IMR-90 (cell line): ENCODE measurements around the gene PLA2G2F. TPM values are rescaled to one million over a fixed set of nuclear protein-coding genes. Genes with fewer than 3 reads are reported as not detected.

ENCODE experiments used
- ATAC-seq: fragments of 200-7000 bp; cut with Tn5 transposase; 2 replicates; pipeline ENCODE4 v1.9.1; 2020; ENCODE audit warnings: low read depth, mild to moderate bottlenecking, moderate library complexity
- BruUV-seq: library from RNA; stranded (reverse); fragments of 400-500 nt; replicated peaks from 2 replicates; lab custom pipeline; 2021; lab: Mats Ljungman, UMichigan
- CTCF ChIA-PET: fragments of 300-600 bp; formaldehyde crosslinking; extraction: SDS; loops from one replicate; lab custom pipeline; 2021; ENCODE audit warnings: antibody characterized with exemption; lab: Yijun Ruan, JAX
- POLR2A ChIA-PET: fragments of 300-600 bp; sonication (Branson Sonifier 250); formaldehyde crosslinking; loops from one replicate; lab custom pipeline; 2022; ENCODE audit warnings: antibody characterized with exemption; ENCODE audit not compliant: unreplicated experiment; lab: Charles Lee
- DNase-seq: peaks from one replicate; pipeline ENCODE4 v3.0.0; 2013
- H2AFZ ChIP-seq: replicated peaks from 2 replicates; pipeline ENCODE3; 2013; ENCODE audit warnings: low read length, mild to moderate bottlenecking; ENCODE audit not compliant: poor library complexity
- H2AK5ac ChIP-seq: 2 replicates; pipeline ENCODE4 v1.6.1; 2013; ENCODE audit warnings: low read depth, low read length, inconsistent platforms
- H2AK9ac ChIP-seq: replicated peaks from 2 replicates; pipeline ENCODE3; 2013; ENCODE audit warnings: mild to moderate bottlenecking, low read depth, low read length, moderate library complexity; ENCODE audit not compliant: poor library complexity
- H2BK120ac ChIP-seq: 2 replicates; pipeline ENCODE4 v1.6.1; 2013; ENCODE audit warnings: low read depth, low read length, inconsistent platforms
- H2BK15ac ChIP-seq: 3 replicates; pipeline ENCODE4 v1.6.1; 2013; ENCODE audit warnings: low read depth, low read length, inconsistent platforms
- H2BK20ac ChIP-seq: 2 replicates; pipeline ENCODE4 v1.6.1; 2013; ENCODE audit warnings: low read depth, mild to moderate bottlenecking, inconsistent platforms, low read length, moderate library complexity
- H2BK5ac ChIP-seq: 2 replicates; pipeline ENCODE4 v1.6.1; 2013; ENCODE audit warnings: mild to moderate bottlenecking, low read depth, low read length, inconsistent platforms; ENCODE audit not compliant: poor library complexity, severe bottlenecking
- H3K14ac ChIP-seq: replicated peaks from 2 replicates; pipeline ENCODE4 v1.6.1; 2013; ENCODE audit warnings: low read depth, low read length, inconsistent platforms
- H3K18ac ChIP-seq: 2 replicates; pipeline ENCODE4 v1.6.1; 2013; ENCODE audit warnings: low read depth, low read length, control low read depth
- H3K23ac ChIP-seq: 2 replicates; pipeline ENCODE4 v1.6.1; 2013; ENCODE audit warnings: low read depth, low read length, inconsistent platforms
- H3K27ac ChIP-seq: 2 replicates; pipeline ENCODE4 v1.5.1; 2013; ENCODE audit warnings: mild to moderate bottlenecking, control low read depth, low read length; ENCODE audit not compliant: insufficient read depth
- H3K27me3 ChIP-seq: 2 replicates; pipeline ENCODE4 v1.6.1; 2013; ENCODE audit warnings: low read length; ENCODE audit not compliant: control insufficient read depth, insufficient read depth
- H3K36me3 ChIP-seq: 2 replicates; pipeline ENCODE4 v1.6.1; 2013; ENCODE audit warnings: low read length, mixed read lengths; ENCODE audit not compliant: control insufficient read depth, insufficient read depth
- H3K4ac ChIP-seq: 2 replicates; pipeline ENCODE4 v1.6.1; 2013; ENCODE audit warnings: low read depth, low read length, inconsistent platforms
- H3K4me1 ChIP-seq: 2 replicates; pipeline ENCODE4 v1.6.1; 2013; ENCODE audit warnings: low read length, mixed read lengths; ENCODE audit not compliant: control insufficient read depth, insufficient read depth
- H3K4me2 ChIP-seq: 2 replicates; pipeline ENCODE4 v1.6.1; 2013; ENCODE audit warnings: low read depth, mild to moderate bottlenecking, control low read depth, low read length, moderate library complexity
- H3K4me3 ChIP-seq: 2 replicates; pipeline ENCODE4 v1.5.1; 2013; ENCODE audit warnings: low read depth, mild to moderate bottlenecking, control low read depth, low read length, moderate library complexity; ENCODE audit not compliant: insufficient read depth
- H3K56ac ChIP-seq: 2 replicates; pipeline ENCODE4 v1.6.1; 2013; ENCODE audit warnings: low read length, inconsistent platforms; ENCODE audit not compliant: insufficient read depth; ENCODE audit errors: extremely low read depth
- H3K79me1 ChIP-seq, 2 experiments: 2 replicates each; pipeline ENCODE4 v1.6.1; 2013; ENCODE audit warnings: low read length in 2 of 2, inconsistent platforms in 1 of 2, low read depth in 1 of 2
- H3K9ac ChIP-seq: 2 replicates; pipeline ENCODE4 v1.6.1; 2013; ENCODE audit warnings: low read depth, low read length, control low read depth
- H3K9me1 ChIP-seq: 2 replicates; pipeline ENCODE4 v1.6.1; 2013; ENCODE audit warnings: low read length, inconsistent platforms; ENCODE audit not compliant: insufficient read depth
- H3K9me3 ChIP-seq: 2 replicates; pipeline ENCODE4 v1.6.1; 2013; ENCODE audit warnings: low read length; ENCODE audit not compliant: control insufficient read depth, insufficient read depth
- H4K20me1 ChIP-seq: 2 replicates; pipeline ENCODE4 v1.6.1; 2013; ENCODE audit warnings: low read length, inconsistent platforms; ENCODE audit not compliant: insufficient read depth
- H4K5ac ChIP-seq: 2 replicates; pipeline ENCODE4 v1.6.1; 2013; ENCODE audit warnings: mild to moderate bottlenecking, low read depth, low read length, control low read depth
- H4K8ac ChIP-seq, 2 experiments: 2 replicates each; pipeline ENCODE4 v1.6.1; 2013; ENCODE audit warnings: low read depth in 2 of 2, low read length in 2 of 2, control low read depth in 1 of 2, inconsistent platforms in 1 of 2
- H4K91ac ChIP-seq: 2 replicates; pipeline ENCODE4 v1.6.1; 2013; ENCODE audit warnings: low read depth, low read length, inconsistent platforms; ENCODE audit not compliant: insufficient read depth
- BHLHE40 ChIP-seq: fragments of 150-350 bp; IDR thresholded peaks from 2 replicates; pipeline ENCODE4 v1.6.1; 2016; ENCODE audit warnings: mild to moderate bottlenecking, low read depth, low read length
- CEBPB ChIP-seq: IDR thresholded peaks from 2 replicates; pipeline ENCODE4 v1.6.1; 2012; ENCODE audit warnings: low read depth, low read length, improper control_type of control experiment
- CHD1 ChIP-seq: IDR thresholded peaks from 2 replicates; pipeline ENCODE4 v1.6.1; 2012; ENCODE audit warnings: low read depth, low read length, improper control_type of control experiment
- FOS ChIP-seq: fragments of 150-350 bp; IDR thresholded peaks from 2 replicates; pipeline ENCODE4 v1.6.1; 2016; ENCODE audit warnings: low read depth, low read length
- MAFK ChIP-seq: IDR thresholded peaks from 2 replicates; pipeline ENCODE4 v1.6.1; 2012; ENCODE audit warnings: low read depth, low read length, improper control_type of control experiment
- MAZ ChIP-seq: IDR thresholded peaks from 2 replicates; pipeline ENCODE4 v1.6.1; 2012; ENCODE audit warnings: low read depth, mild to moderate bottlenecking, low read length, improper control_type of control experiment, moderate library complexity, borderline replicate concordance
- MXI1 ChIP-seq: IDR thresholded peaks from 2 replicates; pipeline ENCODE4 v1.6.1; 2012; ENCODE audit warnings: low read depth, mild to moderate bottlenecking, low read length, moderate library complexity, borderline replicate concordance
- NFE2L2 ChIP-seq: fragments of 150-350 bp; IDR thresholded peaks from 2 replicates; pipeline ENCODE4 v1.6.1; 2016; ENCODE audit warnings: low read depth, mild to moderate bottlenecking, low read length
- RAD21 ChIP-seq: IDR thresholded peaks from 2 replicates; pipeline ENCODE4 v1.6.1; 2012; ENCODE audit warnings: low read length, improper control_type of control experiment
- RCOR1 ChIP-seq: IDR thresholded peaks from 2 replicates; pipeline ENCODE4 v1.6.1; 2012; ENCODE audit warnings: mild to moderate bottlenecking, low read length, improper control_type of control experiment; ENCODE audit not compliant: insufficient replicate concordance
- RFX5 ChIP-seq: IDR thresholded peaks from 2 replicates; pipeline ENCODE4 v1.8.0; 2012; ENCODE audit warnings: low read depth, mild to moderate bottlenecking, low read length, moderate library complexity
- WGBS, 2 experiments: methylation state at CpG; one replicate each; pipeline versions ENCODE4 v1.1.5 to v1.1.7; 2013; ENCODE audit warnings: missing lambda C conversion rate in 2 of 2; ENCODE audit not compliant: insufficient read length in 1 of 2; ENCODE audit errors: extremely low coverage in 2 of 2; 5-methylcytosine and 5-hydroxymethylcytosine counted together
- dilution Hi-C: fragments of 300-500 bp; cut with HindIII; formaldehyde crosslinking; loops from one replicate; pipeline ENCODE4 v1.14.3; 2018; ENCODE audit warnings: low sequenced_read_pairs; ENCODE audit not compliant: unreplicated experiment
- in situ Hi-C: fragments of 300-500 bp; cut with MboI; formaldehyde crosslinking; loops from 3 replicates; pipeline ENCODE4 v1.14.3; 2019; ENCODE audit warnings: low sequenced_read_pairs, inconsistent platforms, mixed read lengths
- intact Hi-C: fragments of 100-400 bp; cut with micrococcal nuclease; formaldehyde crosslinking; loops from 2 replicates; pipeline ENCODE4 v1.10.0; 2022
- polyA plus RNA-seq, 3 experiments: library from polyadenylated mRNA; depleted of rRNA; stranded (reverse); fragments of >200 nt; gene quantifications; 2 replicates each; pipeline ENCODE4 v1.2.3, GENCODE V29; 2012; ENCODE audit warnings: low replicate concordance in 1 of 3
- total RNA-seq: library from RNA; depleted of rRNA; stranded (reverse); fragments of >200 nt; gene quantifications from 2 replicates; pipeline ENCODE4 v1.2.3, GENCODE V29; 2012
- TF ChIP-seq, protein P1 (sequence below): fragments of 150-350 bp; IDR thresholded peaks from 2 replicates; pipeline ENCODE4 v1.6.1; 2017; ENCODE audit warnings: mild to moderate bottlenecking, antibody characterized with exemption, low read length, low read depth
- TF ChIP-seq, protein P2 (sequence below): conservative IDR thresholded peaks from 2 replicates; pipeline ENCODE4 v1.5.1; 2012; ENCODE audit warnings: mild to moderate bottlenecking, low read depth, low read length, improper control_type of control experiment
- TF ChIP-seq, protein P3 (sequence below): fragments of 150-350 bp; IDR thresholded peaks from 2 replicates; pipeline ENCODE4 v1.6.1; 2016; ENCODE audit warnings: low read depth, mild to moderate bottlenecking, low read length, moderate library complexity, borderline replicate concordance

The PLA2G2F gene
- total and polyA plus RNA-seq, 2 of the 4 experiments (the other 2 are of a cell fraction): not detected

DNA sequence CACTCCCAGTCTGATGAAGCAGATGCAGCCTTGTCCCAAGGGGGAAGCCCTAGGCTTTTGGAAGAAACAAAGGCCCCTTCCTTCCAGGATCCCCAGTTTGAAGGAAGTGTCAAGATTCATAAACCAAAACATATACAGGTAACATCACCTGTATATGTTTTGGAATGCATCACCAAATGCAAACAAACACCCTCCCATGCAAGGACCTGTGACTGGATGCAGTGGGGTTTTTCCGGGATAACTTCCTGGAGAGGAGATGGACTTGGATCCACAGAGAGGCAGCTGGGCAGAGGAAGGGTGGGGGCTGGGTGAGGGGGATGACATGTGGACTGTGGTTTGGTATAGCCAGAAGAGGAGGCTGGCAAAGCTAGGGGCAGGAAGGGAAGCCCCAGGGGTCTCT, 1.5 kb upstream of the PLA2G2F start:
- H3K14ac ChIP-seq: no peak overlapping the region
- H2BK5ac ChIP-seq: no peak overlapping the region
- no peak overlapping the region for H3K9ac ChIP-seq
- intact Hi-C loops: no loop called here
- H3K4ac ChIP-seq: no peak overlapping the region
- H2BK20ac ChIP-seq: no peak overlapping the region
- CTCF ChIA-PET: no interaction called here
- peaks cover 8% of the 10 kb centered on the region for H3K27me3 ChIP-seq
- H3K9me3 ChIP-seq: no peaks in the 10 kb centered on the region
- POLR2A ChIA-PET: no interaction called here
- H3K79me1 ChIP-seq: no peaks in the 10 kb centered on the region
- H3K27ac ChIP-seq: no peak overlapping the region
- in situ Hi-C loops: no loop called here
- 0 out of 2 replicates have a peak, but pooled peaks cover 3% of the 10 kb centered on the region for H3K9me1 ChIP-seq
- dilution Hi-C loops: no loop called here
- no peaks in the 10 kb centered on the region for H3K36me3 ChIP-seq
- H2BK120ac ChIP-seq: no peak overlapping the region
- no CpG with 5 or more reads among the region's 1 CpG for WGBS, 2 experiments
- H3K4me3 ChIP-seq: no peak overlapping the region
- no peaks in the 10 kb centered on the region for H3K4me1 ChIP-seq
- no peak for DNase-seq
- no peak overlapping the region for H3K23ac ChIP-seq
- TF ChIP-seq CEBPB (no peak), BHLHE40 (no peak), RCOR1 (no peak), RAD21 (no peak), MAFK (no peak), MXI1 (no peak), RFX5 (no peak), NFE2L2 (no peak), CHD1 (no peak), FOS (no peak), MAZ (no peak)
- TF ChIP-seq, protein P1, sequence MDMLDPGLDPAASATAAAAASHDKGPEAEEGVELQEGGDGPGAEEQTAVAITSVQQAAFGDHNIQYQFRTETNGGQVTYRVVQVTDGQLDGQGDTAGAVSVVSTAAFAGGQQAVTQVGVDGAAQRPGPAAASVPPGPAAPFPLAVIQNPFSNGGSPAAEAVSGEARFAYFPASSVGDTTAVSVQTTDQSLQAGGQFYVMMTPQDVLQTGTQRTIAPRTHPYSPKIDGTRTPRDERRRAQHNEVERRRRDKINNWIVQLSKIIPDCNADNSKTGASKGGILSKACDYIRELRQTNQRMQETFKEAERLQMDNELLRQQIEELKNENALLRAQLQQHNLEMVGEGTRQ: no peak
- TF ChIP-seq, protein P2, sequence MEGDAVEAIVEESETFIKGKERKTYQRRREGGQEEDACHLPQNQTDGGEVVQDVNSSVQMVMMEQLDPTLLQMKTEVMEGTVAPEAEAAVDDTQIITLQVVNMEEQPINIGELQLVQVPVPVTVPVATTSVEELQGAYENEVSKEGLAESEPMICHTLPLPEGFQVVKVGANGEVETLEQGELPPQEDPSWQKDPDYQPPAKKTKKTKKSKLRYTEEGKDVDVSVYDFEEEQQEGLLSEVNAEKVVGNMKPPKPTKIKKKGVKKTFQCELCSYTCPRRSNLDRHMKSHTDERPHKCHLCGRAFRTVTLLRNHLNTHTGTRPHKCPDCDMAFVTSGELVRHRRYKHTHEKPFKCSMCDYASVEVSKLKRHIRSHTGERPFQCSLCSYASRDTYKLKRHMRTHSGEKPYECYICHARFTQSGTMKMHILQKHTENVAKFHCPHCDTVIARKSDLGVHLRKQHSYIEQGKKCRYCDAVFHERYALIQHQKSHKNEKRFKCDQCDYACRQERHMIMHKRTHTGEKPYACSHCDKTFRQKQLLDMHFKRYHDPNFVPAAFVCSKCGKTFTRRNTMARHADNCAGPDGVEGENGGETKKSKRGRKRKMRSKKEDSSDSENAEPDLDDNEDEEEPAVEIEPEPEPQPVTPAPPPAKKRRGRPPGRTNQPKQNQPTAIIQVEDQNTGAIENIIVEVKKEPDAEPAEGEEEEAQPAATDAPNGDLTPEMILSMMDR: no peak
- TF ChIP-seq, protein P3, sequence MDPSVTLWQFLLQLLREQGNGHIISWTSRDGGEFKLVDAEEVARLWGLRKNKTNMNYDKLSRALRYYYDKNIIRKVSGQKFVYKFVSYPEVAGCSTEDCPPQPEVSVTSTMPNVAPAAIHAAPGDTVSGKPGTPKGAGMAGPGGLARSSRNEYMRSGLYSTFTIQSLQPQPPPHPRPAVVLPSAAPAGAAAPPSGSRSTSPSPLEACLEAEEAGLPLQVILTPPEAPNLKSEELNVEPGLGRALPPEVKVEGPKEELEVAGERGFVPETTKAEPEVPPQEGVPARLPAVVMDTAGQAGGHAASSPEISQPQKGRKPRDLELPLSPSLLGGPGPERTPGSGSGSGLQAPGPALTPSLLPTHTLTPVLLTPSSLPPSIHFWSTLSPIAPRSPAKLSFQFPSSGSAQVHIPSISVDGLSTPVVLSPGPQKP: no peak
- H2AK9ac ChIP-seq: no peak overlapping the region
- no peaks in the 10 kb centered on the region for H4K20me1 ChIP-seq
- no TSS peak for BruUV-seq
- no peak overlapping the region for H4K8ac ChIP-seq
- no peak overlapping the region for H3K18ac ChIP-seq
- no peak overlapping the region for H2BK15ac ChIP-seq
- no peak overlapping the region for H3K56ac ChIP-seq
- no peak overlapping the region for H4K91ac ChIP-seq
- H3K4me2 ChIP-seq: no peak overlapping the region
- no peak for ATAC-seq
- H4K5ac ChIP-seq: no peak overlapping the region
- H2AFZ ChIP-seq: no peak overlapping the region
- H2AK5ac ChIP-seq: no peak overlapping the region
